Osteocyte (in vitro differentiated cells): ENCODE results near the gene CBY1. TPM values are rescaled to one million over a fixed set of nuclear protein-coding genes. Genes with fewer than 3 reads are reported as not detected.
"Not testable (repeated sequence)": the region's sequence is repeated elsewhere in the genome, so short reads cannot be mapped to it uniquely, and the experiment has no call there.

ENCODE experiments used
- DNase-seq: peaks from one replicate; pipeline ENCODE4 v3.0.0; 2021; ENCODE audit warnings: mixed read lengths; ENCODE audit not compliant: unreplicated experiment; ENCODE audit errors: extremely low spot score
- H3K27ac Mint-ChIP-seq: one replicate; pipeline ENCODE4 v1.8.0; 2021; ENCODE audit warnings: mild to moderate bottlenecking, mixed read lengths; ENCODE audit not compliant: unreplicated experiment
- H3K27me3 Mint-ChIP-seq: one replicate; pipeline ENCODE4 v1.8.0; 2021; ENCODE audit warnings: mixed read lengths; ENCODE audit not compliant: unreplicated experiment
- H3K36me3 Mint-ChIP-seq: one replicate; pipeline ENCODE4 v1.8.0; 2021; ENCODE audit warnings: mixed read lengths; ENCODE audit not compliant: unreplicated experiment
- H3K4me1 Mint-ChIP-seq: one replicate; pipeline ENCODE4 v1.8.0; 2021; ENCODE audit warnings: mixed read lengths; ENCODE audit not compliant: unreplicated experiment
- H3K4me3 Mint-ChIP-seq: one replicate; pipeline ENCODE4 v1.8.0; 2021; ENCODE audit warnings: mild to moderate bottlenecking, moderate library complexity, mixed read lengths; ENCODE audit not compliant: unreplicated experiment
- H3K9me3 Mint-ChIP-seq: one replicate; pipeline ENCODE4 v1.8.0; 2021; ENCODE audit warnings: mixed read lengths; ENCODE audit not compliant: unreplicated experiment
- total RNA-seq: library from RNA; stranded (reverse); gene quantifications from 2 replicates; pipeline ENCODE4 v1.2.1, GENCODE V29; 2021
- TF ChIP-seq, protein P1 (sequence below): fragments of 200-600 bp; sonication (generic); IDR thresholded peaks from 2 replicates; pipeline ENCODE4 v1.5.0; 2021; ENCODE audit warnings: antibody characterized with exemption, mild to moderate bottlenecking, moderate library complexity

The CBY1 gene
- total RNA-seq, 1 donor from 2014 or later: 38.3 TPM

DNA sequence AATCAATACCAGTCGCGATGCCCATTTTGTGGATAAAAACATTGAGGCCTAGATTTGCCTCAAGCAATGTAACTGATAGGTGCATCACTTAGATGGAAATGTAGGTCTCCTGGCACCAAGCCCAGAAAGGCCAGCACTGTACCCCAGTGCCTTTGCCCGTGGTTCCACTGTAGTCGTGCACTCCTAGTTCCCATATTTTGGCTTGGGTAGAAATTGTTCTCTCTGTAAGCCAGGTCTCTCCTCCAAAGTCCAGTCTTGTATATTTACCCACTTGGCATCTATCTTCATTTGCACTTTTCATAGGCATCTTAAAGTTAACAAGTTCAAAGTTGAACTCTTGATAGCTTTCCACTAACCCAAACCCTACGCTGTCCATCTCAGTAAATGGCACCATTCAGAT is 44.9 kb upstream of the CBY1 start:
- no peak for DNase-seq
- H3K4me3 Mint-ChIP-seq: no peak overlapping the region
- H3K4me1 Mint-ChIP-seq: peaks cover 3% of the 10 kb centered on the region
- no peaks in the 10 kb centered on the region for H3K27me3 Mint-ChIP-seq
- no peaks in the 10 kb centered on the region for H3K9me3 Mint-ChIP-seq
- H3K27ac Mint-ChIP-seq: no peak overlapping the region
- TF ChIP-seq, protein P1, sequence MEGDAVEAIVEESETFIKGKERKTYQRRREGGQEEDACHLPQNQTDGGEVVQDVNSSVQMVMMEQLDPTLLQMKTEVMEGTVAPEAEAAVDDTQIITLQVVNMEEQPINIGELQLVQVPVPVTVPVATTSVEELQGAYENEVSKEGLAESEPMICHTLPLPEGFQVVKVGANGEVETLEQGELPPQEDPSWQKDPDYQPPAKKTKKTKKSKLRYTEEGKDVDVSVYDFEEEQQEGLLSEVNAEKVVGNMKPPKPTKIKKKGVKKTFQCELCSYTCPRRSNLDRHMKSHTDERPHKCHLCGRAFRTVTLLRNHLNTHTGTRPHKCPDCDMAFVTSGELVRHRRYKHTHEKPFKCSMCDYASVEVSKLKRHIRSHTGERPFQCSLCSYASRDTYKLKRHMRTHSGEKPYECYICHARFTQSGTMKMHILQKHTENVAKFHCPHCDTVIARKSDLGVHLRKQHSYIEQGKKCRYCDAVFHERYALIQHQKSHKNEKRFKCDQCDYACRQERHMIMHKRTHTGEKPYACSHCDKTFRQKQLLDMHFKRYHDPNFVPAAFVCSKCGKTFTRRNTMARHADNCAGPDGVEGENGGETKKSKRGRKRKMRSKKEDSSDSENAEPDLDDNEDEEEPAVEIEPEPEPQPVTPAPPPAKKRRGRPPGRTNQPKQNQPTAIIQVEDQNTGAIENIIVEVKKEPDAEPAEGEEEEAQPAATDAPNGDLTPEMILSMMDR: no peak
- H3K36me3 Mint-ChIP-seq: peaks cover 4% of the 10 kb centered on the region

DNA sequence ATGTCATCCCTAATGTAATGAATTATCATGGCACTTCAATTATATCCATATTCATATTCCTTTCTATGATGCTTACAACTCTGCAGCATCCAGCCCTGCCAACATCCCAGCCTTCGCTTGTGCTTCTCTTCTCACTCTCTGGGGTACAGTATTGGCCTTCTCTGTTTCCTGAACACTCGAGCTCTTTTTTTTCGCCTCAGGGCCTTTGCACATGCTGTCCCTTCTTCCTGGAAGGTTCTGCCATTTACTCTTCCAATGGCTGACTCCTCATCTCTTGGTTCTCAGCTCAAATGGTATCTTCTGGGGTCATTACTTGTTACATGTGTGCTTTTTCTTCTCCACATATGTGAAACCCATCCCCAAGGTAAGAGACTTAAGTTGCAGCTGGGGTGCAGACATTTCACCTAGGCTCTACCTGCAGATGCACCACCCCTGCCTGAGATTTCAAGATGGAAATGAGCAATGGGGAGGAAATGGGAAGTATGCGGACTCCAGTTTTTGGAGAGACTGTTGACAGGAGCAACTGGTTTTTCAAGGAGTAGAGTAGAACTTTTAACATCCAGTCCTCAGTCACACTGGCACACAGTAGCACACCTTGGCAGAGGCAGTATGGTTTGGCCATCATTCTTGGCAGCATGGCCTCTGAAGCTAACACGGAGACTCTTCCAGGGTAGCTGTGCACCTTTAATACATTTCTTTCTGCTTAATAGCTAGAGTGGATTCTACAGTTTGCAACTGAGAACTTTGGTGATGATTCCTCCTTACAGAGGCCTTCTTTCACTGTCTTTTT is 44.0 kb upstream of the CBY1 start:
- H3K36me3 Mint-ChIP-seq: peaks cover 10% of the 10 kb centered on the region
- H3K27me3 Mint-ChIP-seq: no peaks in the 10 kb centered on the region
- no peak overlapping the region for H3K27ac Mint-ChIP-seq
- no peaks in the 10 kb centered on the region for H3K9me3 Mint-ChIP-seq
- no peak for DNase-seq
- H3K4me3 Mint-ChIP-seq: no peak overlapping the region
- TF ChIP-seq, protein P1: no peak
- H3K4me1 Mint-ChIP-seq: no peaks in the 10 kb centered on the region

DNA sequence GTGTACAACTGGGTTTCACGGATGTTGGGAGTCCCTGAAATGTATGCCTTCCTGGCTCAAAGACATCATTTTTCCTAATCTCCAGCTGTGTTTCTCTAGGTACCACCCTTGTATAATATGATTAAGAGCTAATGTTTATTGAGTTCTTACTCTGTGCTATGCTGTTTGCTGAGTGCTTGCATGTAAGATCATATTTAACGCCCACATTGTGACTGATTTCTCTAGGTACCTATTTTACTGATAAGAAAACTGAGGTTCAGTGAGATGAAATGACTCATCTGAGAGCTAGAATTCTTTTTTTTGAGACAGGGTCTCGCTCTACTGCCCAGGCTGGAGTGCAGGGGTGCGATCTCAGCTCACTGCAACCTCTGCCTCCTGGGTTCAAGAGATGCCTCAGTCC is 42.9 kb upstream of the CBY1 start:
- peaks cover 4% of the 10 kb centered on the region for H3K9me3 Mint-ChIP-seq
- peaks cover 21% of the 10 kb centered on the region for H3K36me3 Mint-ChIP-seq
- H3K27me3 Mint-ChIP-seq: no peaks in the 10 kb centered on the region
- H3K27ac Mint-ChIP-seq: no peak overlapping the region
- H3K4me1 Mint-ChIP-seq: no peaks in the 10 kb centered on the region
- DNase-seq: no peak
- no peak overlapping the region for H3K4me3 Mint-ChIP-seq
- TF ChIP-seq, protein P1: no peak

DNA sequence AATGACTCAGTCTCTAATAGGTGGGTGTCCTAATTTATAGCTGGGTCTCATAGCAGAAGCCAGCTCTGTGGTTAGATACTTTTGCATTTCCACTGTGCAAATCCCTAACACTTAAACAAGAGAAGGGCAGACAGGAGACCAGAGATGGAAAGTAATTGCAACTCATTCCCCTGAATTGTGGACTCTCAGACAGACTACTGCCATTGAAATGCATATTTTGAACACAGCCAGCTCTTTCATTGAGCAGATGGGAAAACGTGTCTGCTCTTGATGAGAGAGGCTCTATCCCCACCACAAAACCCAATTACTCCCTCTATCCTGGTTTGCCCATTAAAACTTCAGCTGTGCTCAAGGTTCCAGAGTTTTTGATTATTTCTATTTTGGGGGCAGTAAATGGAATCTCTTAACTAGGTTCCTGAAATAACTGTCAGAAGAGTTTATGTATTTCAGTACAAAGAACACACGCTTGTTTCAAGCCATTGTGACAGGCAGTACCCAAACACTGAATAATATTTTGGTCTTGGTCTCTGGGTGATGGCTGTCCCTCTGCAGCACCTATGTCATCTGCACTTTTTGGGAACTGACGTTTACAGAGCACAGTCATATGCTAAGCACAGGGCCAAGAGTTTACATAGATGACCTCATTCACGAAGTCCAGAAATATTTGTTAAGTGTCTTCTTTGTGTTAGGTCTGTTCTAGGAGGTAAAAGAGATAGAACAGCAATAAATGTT is 41.9 kb upstream of the CBY1 start:
- Mint-ChIP-seq H3K4me1 (no peaks in the 10 kb centered on the region), H3K27ac (no peak overlapping the region), H3K4me3 (no peak overlapping the region), H3K36me3 (peaks cover 26% of the 10 kb centered on the region), H3K9me3 (peaks cover 4% of the 10 kb centered on the region), H3K27me3 (no peaks in the 10 kb centered on the region)
- DNase-seq: no peak
- TF ChIP-seq, protein P1: no peak

DNA sequence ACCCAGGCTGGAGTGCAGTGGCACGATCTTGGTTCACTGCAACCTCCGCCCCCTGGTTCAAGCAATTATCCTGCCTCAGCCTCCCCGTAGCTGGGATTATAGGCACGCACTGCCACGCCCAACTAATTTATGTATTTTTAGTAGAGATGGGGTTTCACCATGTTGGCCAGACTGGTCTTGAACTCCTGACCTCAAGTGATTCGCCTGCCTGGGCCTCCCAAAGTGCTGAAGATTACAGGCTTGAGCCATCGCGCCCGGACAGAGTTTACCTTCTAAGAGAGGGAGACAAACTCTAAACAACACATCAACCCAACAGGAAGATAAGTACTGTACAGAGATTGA is 41.4 kb upstream of the CBY1 start:
- H3K9me3 Mint-ChIP-seq, H3K27ac Mint-ChIP-seq, H3K4me1 Mint-ChIP-seq, DNase-seq, H3K4me3 Mint-ChIP-seq, H3K27me3 Mint-ChIP-seq: not testable (repeated sequence)
- H3K36me3 Mint-ChIP-seq: peaks cover 31% of the 10 kb centered on the region
